HG03565 (cell line): ENCODE data around the gene SUSD1.

Source experiments
- ATAC-seq: cut with Tn5 transposase; IDR thresholded peaks from one replicate; pipeline ENCODE4 v1.9.1; 2021; ENCODE audit warnings: mild to moderate bottlenecking, moderate library complexity; ENCODE audit not compliant: unreplicated experiment

The SUSD1 gene

GRCh38 chr9:111993319-111993718 is 181.8 kb downstream of the SUSD1 start:
- no peak for ATAC-seq

- ATAC-seq: peak; percentile 88
Measured at GRCh38 chr9:111992523-111992922, 182.6 kb downstream of the SUSD1 start.

- ATAC-seq: no peak
Measured at GRCh38 chr9:111991179-111991578, 183.9 kb downstream of the SUSD1 start.
